NOMO-1 treated with DMSO at 0.1 percent for 48 hours (cell line): ENCODE results near the gene MT1M.
A peak's percentile ranks its signal among the peaks of the same experiment; 100 is the strongest.
"Not testable (repeated sequence)": the region's sequence is repeated elsewhere in the genome, so short reads cannot be mapped to it uniquely, and the experiment has no call there.

Experiments
- DNase-seq: peaks from one replicate; lab custom pipeline; 2025; ENCODE audit not compliant: unreplicated experiment; lab: John Stamatoyannopoulos, UW

The MT1M gene

GRCh38 chr16:56645838-56646237 lies 13.4 kb downstream of the MT1M start:
- DNase-seq: no peak

GRCh38 chr16:56647641-56648431 lies 15.4 kb downstream of the MT1M start:
- no peak for DNase-seq

GRCh38 chr16:56649271-56649670 lies 16.8 kb downstream of the MT1M start:
- no peak for DNase-seq

- no peak for DNase-seq
Observed at GRCh38 chr16:56649820-56650219, 17.4 kb downstream of the MT1M start.

GRCh38 chr16:56651586-56651985 lies 19.1 kb downstream of the MT1M start, which contains the start of gene MT1B:
MT1B (plus strand) TSS chr16:56651886; CDS start chr16:56651954, 68 bp downstream.
- DNase-seq: no peak

- no peak for DNase-seq
Observed at GRCh38 chr16:56652600-56652999, 20.1 kb downstream of the MT1M start.

GRCh38 chr16:56653218-56653617 lies 20.8 kb downstream of the MT1M start:
- DNase-seq: no peak

- peak; percentile 74 for DNase-seq
Observed at GRCh38 chr16:56657555-56658326, 25.3 kb downstream of the MT1M start, which contains the start of gene MT1F. MT1F (plus strand) TSS chr16:56657959; CDS start chr16:56658059, 100 bp downstream.

GRCh38 chr16:56658327-56658875 lies 25.9 kb downstream of the MT1M start:
- no peak for DNase-seq

GRCh38 chr16:56662357-56663354 lies 30.2 kb downstream of the MT1M start:
- no peak for DNase-seq

- DNase-seq: no peak
Observed at GRCh38 chr16:56664506-56664905, 32.0 kb downstream of the MT1M start.

GRCh38 chr16:56665286-56666261 lies 33.1 kb downstream of the MT1M start:
- DNase-seq: not testable (repeated sequence)

GRCh38 chr16:56667581-56668571 lies 35.4 kb downstream of the MT1M start, which contains the start of gene MT1G:
MT1G (minus strand) TSS chr16:56668065; CDS start chr16:56667993, 72 bp downstream.
- peak; percentile 83 for DNase-seq

- DNase-seq: peak; percentile 68
Observed at GRCh38 chr16:56669005-56669839, 36.8 kb downstream of the MT1M start, which contains the start of gene MT1H. MT1H (plus strand) TSS chr16:56669814; CDS start chr16:56669885, 71 bp downstream.

GRCh38 chr16:56669840-56670619 lies 37.6 kb downstream of the MT1M start:
- peak; percentile 35 for DNase-seq

- no peak for DNase-seq
Observed at GRCh38 chr16:56670620-56670934, 38.1 kb downstream of the MT1M start.
